HK-2 (cell line): ENCODE data around the gene IPO9.
A peak's percentile ranks its signal among the peaks of the same experiment; 100 is the strongest.
"Not testable (repeated sequence)": the region's sequence is repeated elsewhere in the genome, so short reads cannot be mapped to it uniquely, and the experiment has no call there.

Source experiments
- DNase-seq: peaks from one replicate; pipeline ENCODE4 v3.0.0-alpha.2; 2018; ENCODE audit not compliant: unreplicated experiment

IPO9 gene

GRCh38 chr1:201848230-201848629, 19.3 kb downstream of the IPO9 start:
- no peak for DNase-seq

- no peak for DNase-seq
Observed at GRCh38 chr1:201849372-201850052, 20.6 kb downstream of the IPO9 start.

GRCh38 chr1:201850053-201850397, 21.1 kb downstream of the IPO9 start:
- peak; percentile 50 for DNase-seq

GRCh38 chr1:201851949-201852348, 23.0 kb downstream of the IPO9 start:
- DNase-seq: no peak

GRCh38 chr1:201856722-201857121, 27.8 kb downstream of the IPO9 start:
- DNase-seq: not testable (repeated sequence)

GRCh38 chr1:201859424-201859823, 30.5 kb downstream of the IPO9 start:
- no peak for DNase-seq

GRCh38 chr1:201861448-201861847, 32.5 kb downstream of the IPO9 start:
- no peak for DNase-seq

GRCh38 chr1:201870397-201870796, 41.4 kb downstream of the IPO9 start:
- DNase-seq: no peak

- DNase-seq: no peak
Observed at GRCh38 chr1:201874672-201875071, 45.7 kb downstream of the IPO9 start.

GRCh38 chr1:201876148-201876818, 47.3 kb downstream of the IPO9 start:
- no peak for DNase-seq

GRCh38 chr1:201877877-201878401, 49.0 kb downstream of the IPO9 start:
- DNase-seq: no peak

- DNase-seq: no peak
Observed at GRCh38 chr1:201880928-201881571, 52.1 kb downstream of the IPO9 start.

- no peak for DNase-seq
Observed at GRCh38 chr1:201881617-201882016, 52.7 kb downstream of the IPO9 start.

GRCh38 chr1:201882665-201883132, 53.7 kb downstream of the IPO9 start:
- peak; percentile 44 for DNase-seq

GRCh38 chr1:201883266-201883665, 54.3 kb downstream of the IPO9 start:
- no peak for DNase-seq

GRCh38 chr1:201883786-201884185, 54.8 kb downstream of the IPO9 start:
- no peak for DNase-seq

GRCh38 chr1:201884425-201884824, 55.5 kb downstream of the IPO9 start:
- no peak for DNase-seq

- peak; percentile 46 for DNase-seq
Observed at GRCh38 chr1:201885531-201886075, 56.6 kb downstream of the IPO9 start.

GRCh38 chr1:201886103-201886885, 57.3 kb downstream of the IPO9 start:
- no peak for DNase-seq

GRCh38 chr1:201887116-201887866, 58.3 kb downstream of the IPO9 start:
- no peak for DNase-seq
